ENCODE data around the gene LRRC40.

Gene LRRC40

DNA sequence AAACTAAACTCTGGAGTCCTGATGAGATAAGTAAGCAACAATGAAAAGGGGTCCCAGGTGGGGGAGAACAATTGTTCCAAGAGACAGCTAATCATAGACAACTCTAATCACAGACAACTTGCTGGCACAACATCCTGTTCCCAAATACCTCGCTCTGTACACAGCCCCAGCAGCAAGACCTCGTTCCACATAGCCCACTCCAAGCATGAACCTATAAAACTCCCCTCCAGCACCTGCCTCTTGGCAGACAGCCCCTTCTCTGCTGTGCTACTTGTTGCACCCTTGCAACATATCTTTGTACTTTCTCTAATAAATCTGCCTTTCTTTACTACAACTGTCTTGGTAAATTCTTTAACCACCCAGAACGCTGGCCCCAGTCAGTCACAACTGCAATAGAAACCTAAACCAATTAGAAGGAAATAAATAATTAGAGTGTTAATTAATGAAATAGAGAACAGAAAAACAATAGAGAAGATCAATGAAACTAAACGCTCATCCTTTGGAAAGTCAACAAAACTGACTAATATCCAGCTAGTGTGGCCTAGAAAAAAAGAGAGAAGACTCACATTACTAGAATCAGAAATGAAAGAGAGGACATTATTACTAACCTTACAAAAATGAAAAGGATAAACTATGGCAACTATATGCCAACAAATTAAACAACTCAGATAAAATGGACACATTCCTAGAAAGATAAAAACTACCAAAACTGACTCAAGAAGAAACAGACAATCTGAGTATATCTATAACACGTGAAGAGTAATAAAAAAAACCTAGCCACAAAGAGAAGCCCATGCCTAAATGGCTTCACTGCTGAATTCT is 36.1 kb downstream of the LRRC40 start:
- DNase-seq: no peak
- H3K27me3 ChIP-seq: no peaks in the 10 kb centered on the region
- TF ChIP-seq CTCF (IDR thresholded peaks at IDR 0.05; ENCODE audit: low read depth, low read length): no peak
- no peaks in the 10 kb centered on the region for H3K36me3 ChIP-seq
- no peaks in the 10 kb centered on the region for H3K9me3 ChIP-seq
- no peak overlapping the region for H3K4me3 ChIP-seq (ENCODE audit: low read depth, low read length)
- H3K4me1 ChIP-seq: no peaks in the 10 kb centered on the region

GRCh38 chr1:70168283-70168682 is 37.1 kb downstream of the LRRC40 start:
- Histone ChIP-seq H3K4me3 (ENCODE audit: low read depth, low read length) (no peak overlapping the region), H3K27me3 (no peaks in the 10 kb centered on the region), H3K4me1 (no peaks in the 10 kb centered on the region), H3K36me3 (no peaks in the 10 kb centered on the region), H3K9me3 (no peaks in the 10 kb centered on the region)
- no peak for TF ChIP-seq CTCF (IDR thresholded peaks at IDR 0.05; ENCODE audit: low read depth, low read length)
- no peak for DNase-seq

DNA sequence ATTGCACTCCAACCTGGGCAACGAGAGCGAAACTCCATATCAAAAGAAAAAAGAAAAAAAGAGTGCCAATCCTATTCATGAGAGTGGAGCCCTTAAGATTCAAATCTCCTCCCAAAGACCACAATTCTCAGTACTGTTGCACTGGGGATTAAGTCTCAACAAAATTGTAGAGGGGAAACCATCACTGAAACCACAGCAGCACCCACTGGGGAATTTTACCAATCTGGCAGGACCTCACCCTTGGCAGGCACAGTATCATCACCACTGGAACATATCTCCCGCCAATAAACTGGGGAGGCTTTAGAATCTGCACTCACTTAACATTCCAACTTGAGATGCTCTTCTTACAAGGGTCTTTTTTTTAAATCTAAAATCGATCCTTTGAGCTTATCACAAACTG is 41.0 kb downstream of the LRRC40 start:
- no peaks in the 10 kb centered on the region for H3K27me3 ChIP-seq
- H3K4me3 ChIP-seq (ENCODE audit: low read depth, low read length): no peak overlapping the region
- no peaks in the 10 kb centered on the region for H3K4me1 ChIP-seq
- TF ChIP-seq CTCF (IDR thresholded peaks at IDR 0.05; ENCODE audit: low read depth, low read length): no peak
- H3K9me3 ChIP-seq: no peaks in the 10 kb centered on the region
- H3K36me3 ChIP-seq: no peaks in the 10 kb centered on the region
- DNase-seq: no peak

GRCh38 chr1:70156529-70157120 is 48.8 kb downstream of the LRRC40 start:
- no peaks in the 10 kb centered on the region for H3K9me3 ChIP-seq
- H3K27me3 ChIP-seq: no peaks in the 10 kb centered on the region
- no peak for TF ChIP-seq CTCF (IDR thresholded peaks at IDR 0.05; ENCODE audit: low read depth, low read length)
- DNase-seq: no peak
- no peak overlapping the region for H3K4me3 ChIP-seq (ENCODE audit: low read depth, low read length)
- H3K4me1 ChIP-seq: no peaks in the 10 kb centered on the region
- H3K36me3 ChIP-seq: no peaks in the 10 kb centered on the region

DNA sequence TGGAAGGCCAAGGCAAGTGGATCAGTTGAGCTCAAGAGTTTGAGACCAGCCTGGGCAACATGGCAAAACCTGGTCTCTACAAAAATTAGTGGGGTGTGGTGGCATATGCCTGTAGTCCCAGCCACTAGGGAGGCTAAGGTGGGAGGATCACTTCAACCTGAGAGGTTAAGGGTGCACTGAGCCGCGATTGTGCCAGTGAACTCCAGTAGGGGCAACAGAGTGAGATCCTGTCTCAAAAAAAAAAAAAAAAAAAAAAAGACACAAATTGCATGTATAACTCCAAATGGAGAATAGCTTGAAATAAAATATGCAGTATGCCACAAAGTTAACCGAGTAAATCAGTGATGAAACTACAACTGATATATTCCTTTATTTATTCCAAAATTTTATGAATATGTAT is 51.6 kb downstream of the LRRC40 start:
- H3K9me3 ChIP-seq: no peaks in the 10 kb centered on the region
- DNase-seq: no peak
- H3K4me3 ChIP-seq (ENCODE audit: low read depth, low read length): no peak overlapping the region
- TF ChIP-seq CTCF (IDR thresholded peaks at IDR 0.05; ENCODE audit: low read depth, low read length): no peak
- H3K36me3 ChIP-seq: no peaks in the 10 kb centered on the region
- H3K27me3 ChIP-seq: no peaks in the 10 kb centered on the region
- no peaks in the 10 kb centered on the region for H3K4me1 ChIP-seq

- Histone ChIP-seq H3K4me1 (no peaks in the 10 kb centered on the region), H3K27me3 (no peaks in the 10 kb centered on the region), H3K4me3 (ENCODE audit: low read depth, low read length) (no peak overlapping the region), H3K36me3 (no peaks in the 10 kb centered on the region), H3K9me3 (no peaks in the 10 kb centered on the region)
- DNase-seq: no peak
- no peak for TF ChIP-seq CTCF (IDR thresholded peaks at IDR 0.05; ENCODE audit: low read depth, low read length)
These were observed 54.9 kb downstream of the LRRC40 start for GRCh38 chr1:70150444-70150843.
